ENCODE results near the gene CSMD2.

The CSMD2 gene

GRCh38 chr1:33709174-33709782, 455.8 kb downstream of the CSMD2 start:
- no peak for DNase-seq

- DNase-seq = no peak
Observed at GRCh38 chr1:33706634-33707255, 458.3 kb downstream of the CSMD2 start.

GRCh38 chr1:33703464-33703863, 461.6 kb downstream of the CSMD2 start:
- DNase-seq = no peak

GRCh38 chr1:33698361-33699035, 466.5 kb downstream of the CSMD2 start:
- no peak for DNase-seq

- no peak for DNase-seq
Observed at GRCh38 chr1:33697816-33698215, 467.2 kb downstream of the CSMD2 start.

- no peak for DNase-seq
Observed at GRCh38 chr1:33696962-33697361, 468.1 kb downstream of the CSMD2 start.

- no peak for DNase-seq
Observed at GRCh38 chr1:33696311-33696710, 468.7 kb downstream of the CSMD2 start.

GRCh38 chr1:33692206-33693188, 472.5 kb downstream of the CSMD2 start:
- peak; percentile 60 for DNase-seq

- DNase-seq = no peak
Observed at GRCh38 chr1:33687000-33687399, 478.0 kb downstream of the CSMD2 start.

GRCh38 chr1:33686551-33686950, 478.5 kb downstream of the CSMD2 start:
- no peak for DNase-seq

- DNase-seq = no peak
Observed at GRCh38 chr1:33685256-33685655, 479.8 kb downstream of the CSMD2 start.

GRCh38 chr1:33684396-33685179, 480.4 kb downstream of the CSMD2 start:
- DNase-seq = no peak

GRCh38 chr1:33683913-33684312, 481.1 kb downstream of the CSMD2 start:
- DNase-seq = no peak

- no peak for DNase-seq
Observed at GRCh38 chr1:33682371-33682770, 482.7 kb downstream of the CSMD2 start.

- no peak for DNase-seq
Observed at GRCh38 chr1:33680281-33680840, 484.7 kb downstream of the CSMD2 start.

GRCh38 chr1:33670567-33670966, 494.5 kb downstream of the CSMD2 start:
- no peak for DNase-seq

GRCh38 chr1:33668695-33669094, 496.3 kb downstream of the CSMD2 start:
- no peak for DNase-seq

- DNase-seq = peak; percentile 9
Observed at GRCh38 chr1:33667386-33668282, 497.4 kb downstream of the CSMD2 start.

- no peak for DNase-seq
Observed at GRCh38 chr1:33666616-33667015, 498.4 kb downstream of the CSMD2 start.

GRCh38 chr1:33661811-33662454, 503.1 kb downstream of the CSMD2 start:
- DNase-seq = no peak
